OCI-LY3 (cell line): Measurements from ENCODE around the gene MYO1E.

Experiments used
- H2AFZ ChIP-seq: fragments of 200-600, 300-600 bp; shearing (Covaris generic); 2 replicates; pipeline ENCODE4 v1.6.0; 2014; ENCODE audit warnings: antibody characterized with exemption, low read depth, low read length
- H3K27ac ChIP-seq: fragments of 200-600, 300-600 bp; sonication (generic); 2 replicates; pipeline ENCODE4 v1.5.1; 2014; ENCODE audit warnings: mild to moderate bottlenecking, low read length, moderate library complexity, mixed read lengths
- H3K27me3 ChIP-seq: fragments of 200-600, 300-600 bp; sonication (generic); 2 replicates; pipeline ENCODE4 v1.6.1; 2014; ENCODE audit warnings: low read depth, low read length, mixed read lengths
- H3K36me3 ChIP-seq: fragments of 200-600, 300-600 bp; sonication (generic); replicated peaks from 2 replicates; pipeline ENCODE3; 2014; ENCODE audit warnings: low read depth, low read length, mixed read lengths
- H3K4me1 ChIP-seq: fragments of 300-600, 200-600 bp; sonication (generic); 2 replicates; pipeline ENCODE4 v1.6.1; 2014; ENCODE audit warnings: low read length, mixed read lengths
- H3K4me2 ChIP-seq: fragments of 200-600, 300-600 bp; sonication (generic); 2 replicates; pipeline ENCODE4 v1.6.1; 2014; ENCODE audit warnings: low read length, mixed read lengths
- H3K4me3 ChIP-seq: fragments of 300-600, 200-600 bp; sonication (generic); 2 replicates; pipeline ENCODE4 v1.5.1; 2014; ENCODE audit warnings: antibody characterized with exemption, mild to moderate bottlenecking, low read length, moderate library complexity
- H3K79me2 ChIP-seq: fragments of 300-600, 200-600 bp; shearing (Covaris generic); 2 replicates; pipeline ENCODE4 v1.6.1; 2014; ENCODE audit warnings: mild to moderate bottlenecking, low read length, mixed read lengths
- H3K9ac ChIP-seq: fragments of 300-600, 200-600 bp; shearing (Covaris generic); 2 replicates; pipeline ENCODE4 v1.6.0; 2014; ENCODE audit warnings: mild to moderate bottlenecking, low read length, moderate library complexity
- H3K9me3 ChIP-seq: fragments of 200-600, 300-600 bp; shearing (Covaris generic); 2 replicates; pipeline ENCODE4 v1.6.1; 2014; ENCODE audit warnings: low read length, mixed read lengths; ENCODE audit not compliant: insufficient read depth
- H4K20me1 ChIP-seq: fragments of 200-600, 300-600 bp; sonication (generic); 2 replicates; pipeline ENCODE4 v1.6.1; 2016; ENCODE audit warnings: low read length, mixed read lengths; ENCODE audit not compliant: insufficient read depth
- CTCF ChIP-seq: fragments of 200-600, 300-600 bp; sonication (generic); IDR thresholded peaks from 2 replicates; pipeline ENCODE4 v1.5.1; 2014; ENCODE audit warnings: antibody characterized with exemption, low read length, low read depth
- EZH2phosphoT487 ChIP-seq: fragments of 200-600 bp; shearing (Covaris generic); IDR thresholded peaks from 2 replicates; pipeline ENCODE4 v1.6.1; 2018; ENCODE audit warnings: antibody characterized with exemption, mixed run types, low read depth

Gene MYO1E

GRCh38 chr15:59252137-59252536 is 120.5 kb downstream of the MYO1E start:
- no peaks in the 10 kb centered on the region for H3K9me3 ChIP-seq
- TF ChIP-seq CTCF (no peak), EZH2phosphoT487 (no peak)
- peaks cover 7% of the 10 kb centered on the region for H3K36me3 ChIP-seq
- no peaks in the 10 kb centered on the region for H3K27me3 ChIP-seq
- H3K4me2 ChIP-seq = no peak overlapping the region
- no peak overlapping the region for H3K9ac ChIP-seq
- peaks cover 52% of the 10 kb centered on the region for H3K4me1 ChIP-seq
- no peak overlapping the region for H3K4me3 ChIP-seq
- no peaks in the 10 kb centered on the region; the same call in 1 of the 2 replicates for H3K79me2 ChIP-seq
- H4K20me1 ChIP-seq = no peaks in the 10 kb centered on the region
- H2AFZ ChIP-seq = no peak overlapping the region
- H3K27ac ChIP-seq = no peak overlapping the region

- no peaks in the 10 kb centered on the region for H4K20me1 ChIP-seq
- H3K4me3 ChIP-seq = peak overlapping the region; percentile 51
- H3K27me3 ChIP-seq = no peaks in the 10 kb centered on the region
- H3K9ac ChIP-seq = peak overlapping the region; percentile 21; the same call in 1 of the 2 replicates
- TF ChIP-seq CTCF (no peak), EZH2phosphoT487 (no peak)
- H3K79me2 ChIP-seq = no peaks in the 10 kb centered on the region; the same call in 1 of the 2 replicates
- peaks cover 60% of the 10 kb centered on the region for H3K4me1 ChIP-seq
- H3K9me3 ChIP-seq = no peaks in the 10 kb centered on the region
- H3K27ac ChIP-seq = peak overlapping the region; percentile 50
- peak overlapping the region; percentile 77 for H3K4me2 ChIP-seq
- no peak overlapping the region for H2AFZ ChIP-seq
- H3K36me3 ChIP-seq = peaks cover 7% of the 10 kb centered on the region
These were observed 121.4 kb downstream of the MYO1E start for GRCh38 chr15:59251001-59251845.

DNA sequence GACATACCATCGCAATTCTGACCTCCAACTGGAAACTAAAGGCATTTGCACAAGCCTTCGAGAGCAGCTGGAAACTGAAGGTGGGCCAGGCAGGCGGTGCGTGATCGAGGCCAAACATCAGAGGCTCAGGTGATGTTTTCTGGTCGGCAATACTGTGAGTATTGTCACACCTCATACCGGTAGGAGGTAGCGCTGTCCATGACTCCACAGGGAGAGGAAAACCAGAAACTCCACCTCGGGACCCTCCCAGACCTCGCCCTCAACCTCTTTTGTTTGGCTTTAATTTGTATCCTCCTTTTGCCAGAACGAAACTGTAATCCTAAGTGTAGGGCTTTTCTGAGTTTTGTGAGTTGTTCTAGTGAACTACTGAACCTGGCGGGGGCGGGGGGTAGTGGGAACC is 122.4 kb downstream of the MYO1E start:
- H3K4me3 ChIP-seq = no peak overlapping the region
- H3K4me2 ChIP-seq = peak overlapping the region; percentile 77
- H3K4me1 ChIP-seq = peaks cover 67% of the 10 kb centered on the region

More for the DNA sequence above, 122.4 kb downstream of the MYO1E start:
- Histone ChIP-seq H3K27ac (peak overlapping the region; percentile 50), H4K20me1 (no peaks in the 10 kb centered on the region), H3K79me2 (no peaks in the 10 kb centered on the region; the same call in 1 of the 2 replicates), H3K36me3 (peaks cover 7% of the 10 kb centered on the region), H3K27me3 (no peaks in the 10 kb centered on the region), H3K9me3 (no peaks in the 10 kb centered on the region), H2AFZ (no peak overlapping the region), H3K9ac (peak overlapping the region; percentile 26; the same call in 1 of the 2 replicates)
- TF ChIP-seq CTCF (no peak), EZH2phosphoT487 (no peak)
